Sigmoid colon (tissue), 4 donors: ENCODE data around the gene GPD2.

Source experiments
- EP300 ChIP-seq, 4 donors: sonication (generic); formaldehyde crosslinking; IDR thresholded peaks; one replicate each; pipeline ENCODE4 v1.6.1; 2017; ENCODE audit warnings: antibody characterized with exemption in 4 of 4
- POLR2A ChIP-seq, 2 donors: fragments of 450-650 bp; IDR thresholded peaks; one replicate each; pipeline ENCODE4 v1.6.1; 2016; ENCODE audit warnings: antibody characterized with exemption in 2 of 2, mild to moderate bottlenecking in 2 of 2, moderate library complexity in 2 of 2
- POLR2AphosphoS5 ChIP-seq, 4 donors: sonication (generic); formaldehyde crosslinking; IDR thresholded peaks; one replicate each; pipeline ENCODE4 v1.6.1; 2017; ENCODE audit warnings: antibody characterized with exemption in 4 of 4
- TF ChIP-seq, protein P1 (sequence below), 4 experiments: fragments of 450-650 bp in 3 of 4; fragments of 200-600 bp in 1 of 4; IDR thresholded peaks; one replicate each; pipeline ENCODE4 v1.5.1; 2016 to 2019; ENCODE audit warnings: antibody characterized with exemption in 4 of 4, mild to moderate bottlenecking in 3 of 4, moderate library complexity in 2 of 4

DNA sequence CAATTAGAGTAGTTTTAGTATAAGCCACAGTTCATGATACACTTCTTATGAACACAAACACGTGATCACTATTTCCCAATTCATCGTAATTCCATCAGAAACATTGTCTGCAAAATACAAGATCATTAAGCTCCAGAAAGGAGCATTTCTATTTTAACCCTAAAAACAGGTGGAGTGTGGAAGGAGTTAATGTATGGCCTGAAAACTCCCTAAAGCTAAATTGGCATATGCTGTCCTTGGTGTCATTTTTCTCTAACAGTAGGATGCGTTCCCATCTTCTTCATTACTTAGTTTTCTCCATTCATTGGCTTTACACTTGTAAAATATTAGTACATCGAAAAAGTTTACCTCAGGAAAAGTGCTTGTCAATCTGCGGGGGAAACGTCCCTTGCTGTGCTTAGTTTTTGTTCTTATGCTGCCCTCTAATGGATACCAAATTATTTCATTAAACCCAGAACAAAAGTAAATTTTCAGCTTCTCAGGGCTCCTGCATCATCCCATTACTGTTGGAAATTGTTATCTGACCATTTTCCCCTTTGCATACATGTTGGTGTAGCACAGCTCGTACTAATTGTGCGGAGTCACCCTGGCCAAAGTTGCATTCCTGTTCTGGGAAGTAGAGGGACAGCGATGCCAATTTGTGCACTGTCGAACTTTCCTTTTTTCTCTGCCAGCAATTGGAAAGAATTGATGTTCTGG is 153.4 kb downstream of the GPD2 start:
- TF ChIP-seq, protein P1, sequence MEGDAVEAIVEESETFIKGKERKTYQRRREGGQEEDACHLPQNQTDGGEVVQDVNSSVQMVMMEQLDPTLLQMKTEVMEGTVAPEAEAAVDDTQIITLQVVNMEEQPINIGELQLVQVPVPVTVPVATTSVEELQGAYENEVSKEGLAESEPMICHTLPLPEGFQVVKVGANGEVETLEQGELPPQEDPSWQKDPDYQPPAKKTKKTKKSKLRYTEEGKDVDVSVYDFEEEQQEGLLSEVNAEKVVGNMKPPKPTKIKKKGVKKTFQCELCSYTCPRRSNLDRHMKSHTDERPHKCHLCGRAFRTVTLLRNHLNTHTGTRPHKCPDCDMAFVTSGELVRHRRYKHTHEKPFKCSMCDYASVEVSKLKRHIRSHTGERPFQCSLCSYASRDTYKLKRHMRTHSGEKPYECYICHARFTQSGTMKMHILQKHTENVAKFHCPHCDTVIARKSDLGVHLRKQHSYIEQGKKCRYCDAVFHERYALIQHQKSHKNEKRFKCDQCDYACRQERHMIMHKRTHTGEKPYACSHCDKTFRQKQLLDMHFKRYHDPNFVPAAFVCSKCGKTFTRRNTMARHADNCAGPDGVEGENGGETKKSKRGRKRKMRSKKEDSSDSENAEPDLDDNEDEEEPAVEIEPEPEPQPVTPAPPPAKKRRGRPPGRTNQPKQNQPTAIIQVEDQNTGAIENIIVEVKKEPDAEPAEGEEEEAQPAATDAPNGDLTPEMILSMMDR (IDR thresholded peaks at IDR 0.05) = peak in 3 of 4 experiments; percentile 25 to 53 (median 26)
- TF ChIP-seq EP300 (IDR thresholded peaks at IDR 0.05) (no peak), POLR2A (IDR thresholded peaks at IDR 0.05) (no peak), POLR2AphosphoS5 (IDR thresholded peaks at IDR 0.05) (no peak)
